PC-3 (cell line): ENCODE measurements around the gene SP140L. TPM values are rescaled to one million over a fixed set of nuclear protein-coding genes. Genes with fewer than 3 reads are reported as not detected.

Source experiments
- ATAC-seq: fragments of 200-7000 bp; cut with Tn5 transposase; 2 replicates; pipeline ENCODE4 v1.9.1; 2020; ENCODE audit warnings: mild to moderate bottlenecking, moderate library complexity
- BruUV-seq: library from RNA; stranded (reverse); fragments of 400-500 nt; replicated peaks from 2 replicates; lab custom pipeline; 2021; lab: Mats Ljungman, UMichigan
- CTCF ChIA-PET: fragments of 300-600 bp; sonication (Branson Sonifier 250); formaldehyde crosslinking; loops from one replicate; lab custom pipeline; 2022; ENCODE audit warnings: antibody characterized with exemption; lab: Charles Lee
- POLR2A ChIA-PET: fragments of 300-600 bp; sonication (Branson Sonifier 250); formaldehyde crosslinking; loops from one replicate; lab custom pipeline; 2022; ENCODE audit warnings: antibody characterized with exemption; ENCODE audit not compliant: unreplicated experiment; lab: Charles Lee
- DNase-seq: peaks from one replicate; pipeline ENCODE4 v3.0.0-alpha.2; 2015
- H2AFZ ChIP-seq: fragments of 300-600 bp; sonication (generic); 2 replicates; pipeline ENCODE4 v1.6.0; 2016; ENCODE audit warnings: antibody characterized with exemption, low read length
- H3F3A ChIP-seq: fragments of 300-600 bp; sonication (generic); one replicate; pipeline ENCODE4 v1.6.0; 2017; ENCODE audit warnings: antibody characterized with exemption, low read length, control low read depth, mild to moderate bottlenecking; ENCODE audit not compliant: unreplicated experiment
- H3K27ac ChIP-seq: fragments of 300-600 bp; sonication (generic); 2 replicates; pipeline ENCODE4 v1.5.1; 2016; ENCODE audit warnings: mild to moderate bottlenecking, low read length
- H3K27me3 ChIP-seq: fragments of 300-600 bp; sonication (generic); 2 replicates; pipeline ENCODE4 v1.6.1; 2016; ENCODE audit warnings: low read length, mixed read lengths
- H3K36me3 ChIP-seq: fragments of 300-600 bp; sonication (generic); 2 replicates; pipeline ENCODE4 v1.6.1; 2016; ENCODE audit warnings: low read depth, mixed run types, low read length, mixed read lengths
- H3K4me1 ChIP-seq: fragments of 300-600 bp; sonication (generic); 2 replicates; pipeline ENCODE4 v1.5.1; 2016; ENCODE audit warnings: low read length; ENCODE audit not compliant: insufficient read depth
- H3K4me2 ChIP-seq: fragments of 300-600 bp; sonication (generic); 2 replicates; pipeline ENCODE4 v1.6.0; 2016; ENCODE audit warnings: low read length
- H3K4me3 ChIP-seq: fragments of 300-600 bp; sonication (generic); 2 replicates; pipeline ENCODE4 v1.5.1; 2016; ENCODE audit warnings: mild to moderate bottlenecking, low read length, mixed read lengths
- H3K79me2 ChIP-seq: fragments of 300-600 bp; sonication (generic); 2 replicates; pipeline ENCODE4 v1.6.1; 2017; ENCODE audit warnings: low read length, mixed read lengths
- H3K9ac ChIP-seq: fragments of 300-600 bp; sonication (generic); 2 replicates; pipeline ENCODE4 v1.6.0; 2016; ENCODE audit warnings: mild to moderate bottlenecking, low read length
- H3K9me2 ChIP-seq: fragments of 300-600 bp; sonication (generic); replicated peaks from 2 replicates; pipeline ENCODE4 v1.6.1; 2016; ENCODE audit warnings: mixed run types, low read length, mixed read lengths
- H3K9me3 ChIP-seq: fragments of 300-600 bp; sonication (generic); 2 replicates; pipeline ENCODE4 v1.6.1; 2016; ENCODE audit warnings: low read length, mixed read lengths
- H4K20me1 ChIP-seq: fragments of 300-600 bp; sonication (generic); 2 replicates; pipeline ENCODE4 v1.6.1; 2016; ENCODE audit warnings: low read length, mixed read lengths
- EZH2 ChIP-seq: fragments of 300-600 bp; sonication (generic); IDR thresholded peaks from one replicate; pipeline ENCODE4 v1.6.1; 2017; ENCODE audit warnings: antibody characterized with exemption, mild to moderate bottlenecking, low read length; ENCODE audit not compliant: unreplicated experiment
- EZH2phosphoT487 ChIP-seq: fragments of 300-600 bp; sonication (generic); IDR thresholded peaks from 2 replicates; pipeline ENCODE4 v1.6.1; 2018; ENCODE audit warnings: mild to moderate bottlenecking, antibody characterized with exemption, low read length, borderline replicate concordance
- intact Hi-C: fragments of 100-400 bp; cut with micrococcal nuclease; formaldehyde crosslinking; loops from 2 replicates; pipeline ENCODE4 v1.9.0; 2023
- total RNA-seq: library from RNA; depleted of rRNA; stranded (reverse); fragments of >200 nt; gene quantifications from 2 replicates; pipeline ENCODE4 v1.2.3, GENCODE V29; 2014
- TF ChIP-seq, protein P1 (sequence below): fragments of 300-600 bp; sonication (generic); conservative IDR thresholded peaks from 2 replicates; pipeline ENCODE4 v1.5.1; 2017; ENCODE audit warnings: antibody characterized with exemption, low read depth, mild to moderate bottlenecking, low read length

SP140L gene
- total RNA-seq, 1 experiment from 2014 or later: 2.8 TPM

GRCh38 chr2:230429513-230429912 lies 102.5 kb downstream of the SP140L start:
- intact Hi-C loops: no loop called here
- Histone ChIP-seq H3K36me3 (peaks cover 22% of the 10 kb centered on the region), H3K79me2 (peaks cover 33% of the 10 kb centered on the region), H3K4me2 (no peak overlapping the region), H3K4me1 (0 out of 2 replicates have a peak, but pooled peaks cover 2% of the 10 kb centered on the region), H3F3A (no peaks in the 10 kb centered on the region), H3K27me3 (no peaks in the 10 kb centered on the region), H2AFZ (no peak overlapping the region), H3K4me3 (no peak overlapping the region), H3K9me3 (0 out of 2 replicates have a peak, but pooled peaks cover 2% of the 10 kb centered on the region), H3K9me2 (no peaks in the 10 kb centered on the region), H4K20me1 (no peaks in the 10 kb centered on the region), H3K9ac (no peak overlapping the region), H3K27ac (no peak overlapping the region)
- BruUV-seq: no TSS peak
- DNase-seq (no peak), ATAC-seq (no peak)
- TF ChIP-seq EZH2phosphoT487 (no peak), EZH2 (no peak)
- TF ChIP-seq, protein P1, sequence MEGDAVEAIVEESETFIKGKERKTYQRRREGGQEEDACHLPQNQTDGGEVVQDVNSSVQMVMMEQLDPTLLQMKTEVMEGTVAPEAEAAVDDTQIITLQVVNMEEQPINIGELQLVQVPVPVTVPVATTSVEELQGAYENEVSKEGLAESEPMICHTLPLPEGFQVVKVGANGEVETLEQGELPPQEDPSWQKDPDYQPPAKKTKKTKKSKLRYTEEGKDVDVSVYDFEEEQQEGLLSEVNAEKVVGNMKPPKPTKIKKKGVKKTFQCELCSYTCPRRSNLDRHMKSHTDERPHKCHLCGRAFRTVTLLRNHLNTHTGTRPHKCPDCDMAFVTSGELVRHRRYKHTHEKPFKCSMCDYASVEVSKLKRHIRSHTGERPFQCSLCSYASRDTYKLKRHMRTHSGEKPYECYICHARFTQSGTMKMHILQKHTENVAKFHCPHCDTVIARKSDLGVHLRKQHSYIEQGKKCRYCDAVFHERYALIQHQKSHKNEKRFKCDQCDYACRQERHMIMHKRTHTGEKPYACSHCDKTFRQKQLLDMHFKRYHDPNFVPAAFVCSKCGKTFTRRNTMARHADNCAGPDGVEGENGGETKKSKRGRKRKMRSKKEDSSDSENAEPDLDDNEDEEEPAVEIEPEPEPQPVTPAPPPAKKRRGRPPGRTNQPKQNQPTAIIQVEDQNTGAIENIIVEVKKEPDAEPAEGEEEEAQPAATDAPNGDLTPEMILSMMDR: no peak
- CTCF ChIA-PET: interaction anchor here (0.6 kb wide), 1 partner anchor 277 kb away, joined by 3 read pairs; no protein-coding TSS in a partner anchor
- POLR2A ChIA-PET: no interaction called here

GRCh38 chr2:230430957-230431910 lies 104.2 kb downstream of the SP140L start:
- Histone ChIP-seq H2AFZ (no peak overlapping the region), H3F3A (no peaks in the 10 kb centered on the region), H3K4me2 (no peak overlapping the region), H3K27ac (no peak overlapping the region), H3K9ac (no peak overlapping the region), H3K4me3 (no peak overlapping the region), H3K79me2 (peaks cover 17% of the 10 kb centered on the region; the same call in 1 of the 2 replicates), H3K27me3 (no peaks in the 10 kb centered on the region), H3K4me1 (peaks cover 11% of the 10 kb centered on the region; the same call in 1 of the 2 replicates), H4K20me1 (no peaks in the 10 kb centered on the region), H3K9me3 (0 out of 2 replicates have a peak, but pooled peaks cover 2% of the 10 kb centered on the region), H3K36me3 (peaks cover 22% of the 10 kb centered on the region), H3K9me2 (no peaks in the 10 kb centered on the region)
- intact Hi-C loops: loop anchor here (5.0 kb wide), 1 partner anchor 181 kb away; no protein-coding TSS in a partner anchor
- TF ChIP-seq EZH2 (no peak), EZH2phosphoT487 (no peak)
- TF ChIP-seq, protein P1: no peak
- no peak for ATAC-seq
- DNase-seq: no peak
- no TSS peak for BruUV-seq
- ChIA-PET POLR2A (no interaction called here), CTCF (no interaction called here)
